Measurements from ENCODE around the gene ANKS6.
A peak's percentile ranks its signal among the peaks of the same experiment; 100 is the strongest.

ANKS6 gene

GRCh38 chr9:98732091-98732490 lies 64.3 kb downstream of the ANKS6 start:
- DNase-seq = no peak

GRCh38 chr9:98730871-98731270 lies 65.5 kb downstream of the ANKS6 start:
- no peak for DNase-seq

- no peak for DNase-seq
These were observed 67.9 kb downstream of the ANKS6 start for GRCh38 chr9:98728500-98728899.

- DNase-seq = no peak
These were observed 68.9 kb downstream of the ANKS6 start for GRCh38 chr9:98727428-98727827.

GRCh38 chr9:98726735-98727134 lies 69.6 kb downstream of the ANKS6 start:
- DNase-seq = no peak

GRCh38 chr9:98724810-98725530 lies 71.4 kb downstream of the ANKS6 start:
- no peak for DNase-seq

- DNase-seq = no peak
These were observed 74.7 kb downstream of the ANKS6 start for GRCh38 chr9:98721643-98722042.

- DNase-seq = no peak
These were observed 76.0 kb downstream of the ANKS6 start for GRCh38 chr9:98720402-98720801.

- DNase-seq = no peak
These were observed 77.3 kb downstream of the ANKS6 start for GRCh38 chr9:98719055-98719454.

GRCh38 chr9:98714833-98715232 lies 81.5 kb downstream of the ANKS6 start:
- no peak for DNase-seq

GRCh38 chr9:98712987-98713386 lies 83.4 kb downstream of the ANKS6 start:
- DNase-seq = no peak

- no peak for DNase-seq
These were observed 86.1 kb downstream of the ANKS6 start for GRCh38 chr9:98709968-98710965.

- peak; percentile 15 for DNase-seq
These were observed 87.1 kb downstream of the ANKS6 start, which contains the start of gene GABBR2 for GRCh38 chr9:98708933-98709911. Gene GABBR2 (minus strand): TSS chr9:98708935. CDS start chr9:98708737, 198 bp downstream.

GRCh38 chr9:98708103-98708932 lies 88.0 kb downstream of the ANKS6 start:
- DNase-seq = peak; percentile 6

GRCh38 chr9:98707166-98708102 lies 88.9 kb downstream of the ANKS6 start:
- DNase-seq = peak; percentile 64

GRCh38 chr9:98706651-98707165 lies 89.6 kb downstream of the ANKS6 start:
- no peak for DNase-seq

GRCh38 chr9:98702835-98703380 lies 93.4 kb downstream of the ANKS6 start:
- DNase-seq = no peak

GRCh38 chr9:98702340-98702739 lies 94.0 kb downstream of the ANKS6 start:
- no peak for DNase-seq

- DNase-seq = no peak
These were observed 94.8 kb downstream of the ANKS6 start for GRCh38 chr9:98701576-98701975.

GRCh38 chr9:98700801-98701200 lies 95.6 kb downstream of the ANKS6 start:
- no peak for DNase-seq
